ENCODE results near the gene RET. TPM values are rescaled to one million over a fixed set of nuclear protein-coding genes. Genes with fewer than 3 reads are reported as not detected.

RET gene
- total RNA-seq, 4 donors from 2014 or later: 0.79 to 1.3 (median 0.96) TPM

- ATAC-seq (ENCODE audit: low FRiP score): no peak
- no peak for DNase-seq (ENCODE audit: low spot score)
- TF ChIP-seq CTCF (IDR thresholded peaks at IDR 0.05): no peak
Measured at GRCh38 chr10:43130770-43131171, 53.9 kb downstream of the RET start.

GRCh38 chr10:43131256-43131655, 54.4 kb downstream of the RET start:
- no peak for DNase-seq (ENCODE audit: low spot score)
- ATAC-seq (ENCODE audit: low FRiP score): no peak
- TF ChIP-seq CTCF (IDR thresholded peaks at IDR 0.05): no peak

- DNase-seq (ENCODE audit: low spot score) (no peak), ATAC-seq (ENCODE audit: low FRiP score) (no peak)
- TF ChIP-seq CTCF (IDR thresholded peaks at IDR 0.05): no peak
Measured at GRCh38 chr10:43131906-43132305, 55.0 kb downstream of the RET start.

- DNase-seq (ENCODE audit: low spot score) (no peak), ATAC-seq (ENCODE audit: low FRiP score) (no peak)
- no peak for TF ChIP-seq CTCF (IDR thresholded peaks at IDR 0.05)
Measured at GRCh38 chr10:43132867-43133787, 56.3 kb downstream of the RET start.

GRCh38 chr10:43134126-43134905, 57.4 kb downstream of the RET start:
- DNase-seq (ENCODE audit: low spot score) (no peak), ATAC-seq (ENCODE audit: low FRiP score) (no peak)
- TF ChIP-seq CTCF (IDR thresholded peaks at IDR 0.05): no peak

GRCh38 chr10:43135064-43135463, 58.2 kb downstream of the RET start:
- ATAC-seq (ENCODE audit: low FRiP score): no peak
- DNase-seq (ENCODE audit: low spot score): no peak
- TF ChIP-seq CTCF (IDR thresholded peaks at IDR 0.05): no peak
